Measurements from ENCODE around the gene PDZRN4. TPM values are rescaled to one million over a fixed set of nuclear protein-coding genes. Genes with fewer than 3 reads are reported as not detected.

PDZRN4 gene
- total and polyA plus RNA-seq, 11 donors: 0.07 to 1.4 (median 0.12) TPM; not detected in 6

DNA sequence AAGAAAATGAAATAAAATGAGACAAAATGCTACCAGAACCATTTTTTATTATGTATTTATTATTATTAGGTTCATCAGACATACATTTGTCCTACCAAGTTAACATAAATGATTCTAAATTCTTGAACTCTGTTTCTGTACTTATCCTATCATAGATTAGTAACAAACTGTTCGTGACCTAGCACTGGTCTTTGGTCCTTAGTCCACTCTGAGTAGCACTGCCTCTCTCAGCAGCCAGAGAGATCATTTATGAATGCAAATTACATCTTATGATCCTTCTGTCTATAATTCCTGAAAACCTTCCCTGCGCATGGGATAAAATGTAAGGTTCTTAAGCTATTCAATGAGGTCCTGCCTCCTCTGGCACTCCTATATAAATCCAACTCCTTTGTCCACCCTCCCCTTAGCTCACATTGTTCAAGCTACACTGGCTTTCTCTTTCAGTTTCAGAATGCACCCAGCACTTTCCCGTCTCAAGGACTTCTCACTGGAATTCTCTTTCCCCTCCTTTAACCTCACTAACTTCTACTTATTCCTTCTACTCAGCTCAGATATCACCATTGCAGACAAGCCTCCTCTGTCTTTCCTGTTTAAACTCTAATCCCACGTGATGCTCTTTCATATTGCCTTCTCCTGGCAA, 17.1 kb downstream of the PDZRN4 start:
- ATAC-seq (peak in 3 of 4 donors; percentile 34 to 62 (median 38)), DNase-seq (no peak)
- intact Hi-C loops (cut with DNase I): no loop called here
- TF ChIP-seq, protein P1, sequence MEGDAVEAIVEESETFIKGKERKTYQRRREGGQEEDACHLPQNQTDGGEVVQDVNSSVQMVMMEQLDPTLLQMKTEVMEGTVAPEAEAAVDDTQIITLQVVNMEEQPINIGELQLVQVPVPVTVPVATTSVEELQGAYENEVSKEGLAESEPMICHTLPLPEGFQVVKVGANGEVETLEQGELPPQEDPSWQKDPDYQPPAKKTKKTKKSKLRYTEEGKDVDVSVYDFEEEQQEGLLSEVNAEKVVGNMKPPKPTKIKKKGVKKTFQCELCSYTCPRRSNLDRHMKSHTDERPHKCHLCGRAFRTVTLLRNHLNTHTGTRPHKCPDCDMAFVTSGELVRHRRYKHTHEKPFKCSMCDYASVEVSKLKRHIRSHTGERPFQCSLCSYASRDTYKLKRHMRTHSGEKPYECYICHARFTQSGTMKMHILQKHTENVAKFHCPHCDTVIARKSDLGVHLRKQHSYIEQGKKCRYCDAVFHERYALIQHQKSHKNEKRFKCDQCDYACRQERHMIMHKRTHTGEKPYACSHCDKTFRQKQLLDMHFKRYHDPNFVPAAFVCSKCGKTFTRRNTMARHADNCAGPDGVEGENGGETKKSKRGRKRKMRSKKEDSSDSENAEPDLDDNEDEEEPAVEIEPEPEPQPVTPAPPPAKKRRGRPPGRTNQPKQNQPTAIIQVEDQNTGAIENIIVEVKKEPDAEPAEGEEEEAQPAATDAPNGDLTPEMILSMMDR (IDR thresholded peaks at IDR 0.05): no peak
- TF ChIP-seq POLR2A (IDR thresholded peaks at IDR 0.05): no peak
- Histone ChIP-seq H3K9me3 (no peaks in the 10 kb centered on the region), H3K36me3 (no peaks in the 10 kb centered on the region), H3K4me1 (peaks cover 0 to 10% (median 0%) of the 10 kb centered on the region in 12 donors), H3K27ac (peak overlapping the region in 3 of 12 donors; percentile 2 to 53 (median 12)), H3K4me3 (peak overlapping the region in 7 of 12 donors; percentile 9 to 38 (median 18)), H3K27me3 (no peaks in the 10 kb centered on the region)
- WGBS, 4 donors: 37 to 61% (median 50%) methylated on average over 4 of the region's 4 CpGs

DNA sequence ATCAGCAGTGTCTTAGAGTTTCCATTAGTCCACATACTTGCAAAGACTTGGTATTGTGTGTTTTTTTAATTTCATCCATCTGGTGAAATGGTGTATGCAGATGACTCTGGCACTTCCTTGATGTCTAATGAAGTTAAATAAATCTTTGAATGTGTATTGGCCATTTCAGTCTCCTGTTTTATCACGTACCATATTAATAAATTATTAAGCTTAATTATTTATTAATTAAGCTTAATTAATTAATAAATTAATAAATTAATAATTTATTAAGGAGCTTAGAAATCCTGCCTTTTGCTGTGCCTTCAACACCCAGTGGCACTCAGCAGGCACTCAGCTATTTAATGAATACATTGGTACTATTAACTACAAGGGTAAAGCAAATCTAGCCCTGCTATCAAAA, 18.2 kb downstream of the PDZRN4 start:
- 79 to 91% (median 84%) methylated on average over 1 of the region's 1 CpG for WGBS, 4 donors

DNA sequence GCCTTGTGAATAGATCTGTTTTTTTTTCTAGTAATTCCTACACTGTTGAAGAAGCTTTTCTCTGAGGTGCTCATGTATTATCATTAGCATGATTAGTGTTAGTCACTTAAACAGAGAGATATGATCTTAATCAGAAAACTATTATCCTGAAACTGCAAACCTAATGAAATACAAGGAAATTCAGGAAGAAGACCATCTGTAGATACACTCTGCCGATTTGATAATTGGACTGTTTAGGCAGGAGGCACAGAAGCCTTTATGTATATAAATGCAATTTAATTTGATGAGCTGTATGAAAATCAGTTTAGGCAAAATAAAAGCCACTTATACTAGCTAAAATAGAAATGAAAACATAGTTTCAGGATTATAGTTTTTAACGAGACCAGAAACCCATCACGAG, 23.3 kb downstream of the PDZRN4 start:
- H3K27ac ChIP-seq: no peak overlapping the region

More for the DNA sequence above, 18.2 kb downstream of the PDZRN4 start:
- Histone ChIP-seq H3K36me3 (no peaks in the 10 kb centered on the region), H3K27ac (peak overlapping the region in 1 of 12 donors; percentile 53), H3K4me3 (no peak overlapping the region), H3K27me3 (no peaks in the 10 kb centered on the region), H3K9me3 (no peaks in the 10 kb centered on the region), H3K4me1 (peaks cover 0 to 10% (median 0%) of the 10 kb centered on the region in 12 donors)
- DNase-seq (no peak), ATAC-seq (no peak)
- TF ChIP-seq, protein P1 (IDR thresholded peaks at IDR 0.05): no peak
- TF ChIP-seq POLR2A (IDR thresholded peaks at IDR 0.05): no peak
- intact Hi-C loops (cut with DNase I): no loop called here

DNA sequence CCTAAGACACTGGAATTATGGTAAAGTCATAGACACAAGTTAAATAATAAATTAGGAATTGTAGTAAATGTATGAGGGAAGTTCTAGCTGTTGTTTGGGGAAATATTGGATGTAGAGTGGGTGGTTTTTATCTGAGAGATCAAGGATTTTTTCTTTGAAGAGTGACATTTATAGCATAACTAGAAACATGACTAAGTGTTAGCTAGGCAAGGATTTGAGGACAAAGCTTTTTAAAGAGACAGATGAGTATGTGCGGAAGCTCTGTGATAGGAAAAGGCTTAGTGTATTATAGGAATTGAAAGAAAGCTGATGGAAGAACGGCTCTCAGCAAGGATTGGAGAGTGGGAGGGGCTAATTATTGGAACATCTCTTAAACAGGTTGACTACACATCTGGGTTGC, 24.5 kb downstream of the PDZRN4 start:
- intact Hi-C loops (cut with DNase I): no loop called here
- Histone ChIP-seq H3K36me3 (no peaks in the 10 kb centered on the region), H3K9me3 (no peaks in the 10 kb centered on the region), H3K27me3 (no peaks in the 10 kb centered on the region), H3K4me3 (no peak overlapping the region), H3K4me1 (no peaks in the 10 kb centered on the region), H3K27ac (peak overlapping the region in 1 of 12 donors; percentile 55)
- ATAC-seq (no peak), DNase-seq (no peak)
- WGBS, 4 donors: 23 to 72% (median 52%) methylated on average over 2 of the region's 2 CpGs
- TF ChIP-seq, protein P1 (IDR thresholded peaks at IDR 0.05): no peak
- no peak for TF ChIP-seq POLR2A (IDR thresholded peaks at IDR 0.05)

More for the DNA sequence above, 23.3 kb downstream of the PDZRN4 start:
- Histone ChIP-seq H3K27me3 (no peaks in the 10 kb centered on the region), H3K4me3 (no peak overlapping the region), H3K9me3 (no peaks in the 10 kb centered on the region), H3K4me1 (no peaks in the 10 kb centered on the region), H3K36me3 (no peaks in the 10 kb centered on the region)
- intact Hi-C loops (cut with DNase I): no loop called here
- ATAC-seq (no peak), DNase-seq (no peak)
- TF ChIP-seq, protein P1 (IDR thresholded peaks at IDR 0.05): no peak
- no peak for TF ChIP-seq POLR2A (IDR thresholded peaks at IDR 0.05)
- WGBS, 4 donors: 73 to 89% (median 85%) methylated on average over 3 of the region's 3 CpGs
